HG02852 (cell line): ENCODE results near the gene ENPP5.
A peak's percentile ranks its signal among the peaks of the same experiment; 100 is the strongest.
"Not testable (repeated sequence)": the region's sequence is repeated elsewhere in the genome, so short reads cannot be mapped to it uniquely, and the experiment has no call there.

ENCODE experiments used
- ATAC-seq: cut with Tn5 transposase; IDR thresholded peaks from one replicate; pipeline ENCODE4 v1.9.1; 2021; ENCODE audit warnings: mild to moderate bottlenecking, moderate library complexity; ENCODE audit not compliant: unreplicated experiment

The ENPP5 gene

GRCh38 chr6:46175446-46175845 lies 4.7 kb upstream of the ENPP5 start:
- ATAC-seq = peak; percentile 80

GRCh38 chr6:46174904-46175303 lies 4.1 kb upstream of the ENPP5 start:
- ATAC-seq = no peak

- ATAC-seq = no peak
Measured at GRCh38 chr6:46172176-46172575, 1.4 kb upstream of the ENPP5 start.

GRCh38 chr6:46160102-46160501 lies 10.7 kb downstream of the ENPP5 start:
- ATAC-seq = no peak

- ATAC-seq = no peak
Measured at GRCh38 chr6:46159229-46159628, 11.6 kb downstream of the ENPP5 start.

GRCh38 chr6:46156701-46157100 lies 14.1 kb downstream of the ENPP5 start:
- ATAC-seq = no peak

GRCh38 chr6:46149066-46149465 lies 21.7 kb downstream of the ENPP5 start:
- not testable (repeated sequence) for ATAC-seq

- no peak for ATAC-seq
Measured at GRCh38 chr6:46144270-46144669, 26.5 kb downstream of the ENPP5 start.

- ATAC-seq = peak; percentile 74
Measured at GRCh38 chr6:46138281-46138680, 32.5 kb downstream of the ENPP5 start.

- no peak for ATAC-seq
Measured at GRCh38 chr6:46137387-46137786, 33.4 kb downstream of the ENPP5 start.

GRCh38 chr6:46136831-46137230 lies 33.9 kb downstream of the ENPP5 start:
- no peak for ATAC-seq

GRCh38 chr6:46135176-46135575 lies 35.6 kb downstream of the ENPP5 start:
- ATAC-seq = no peak

GRCh38 chr6:46134216-46134615 lies 36.6 kb downstream of the ENPP5 start:
- no peak for ATAC-seq

GRCh38 chr6:46131291-46131690 lies 39.5 kb downstream of the ENPP5 start:
- ATAC-seq = not testable (repeated sequence)

- ATAC-seq = no peak
Measured at GRCh38 chr6:46130666-46131065, 40.1 kb downstream of the ENPP5 start.

GRCh38 chr6:46129629-46130511 lies 40.9 kb downstream of the ENPP5 start, which contains the start of gene ENPP4:
ENPP4 (plus strand) TSS chr6:46129989; CDS start chr6:46139584, 9,595 bp downstream.
- peak; percentile 98 for ATAC-seq

- peak; percentile 7 for ATAC-seq
Measured at GRCh38 chr6:46129291-46129628, 41.5 kb downstream of the ENPP5 start.

GRCh38 chr6:46128476-46128875 lies 42.3 kb downstream of the ENPP5 start:
- no peak for ATAC-seq

- ATAC-seq = not testable (repeated sequence)
Measured at GRCh38 chr6:46119679-46120078, 51.1 kb downstream of the ENPP5 start.

- no peak for ATAC-seq
Measured at GRCh38 chr6:46118836-46119235, 51.9 kb downstream of the ENPP5 start.

- ATAC-seq = no peak
Measured at GRCh38 chr6:46118157-46118556, 52.6 kb downstream of the ENPP5 start.

GRCh38 chr6:46116289-46116688 lies 54.5 kb downstream of the ENPP5 start:
- no peak for ATAC-seq

- no peak for ATAC-seq
Measured at GRCh38 chr6:46115634-46116033, 55.1 kb downstream of the ENPP5 start.
